Iris pigment epithelial cell (primary cell): ENCODE results near the gene GLIS1.

Source experiments
- DNase-seq: peaks from one replicate; pipeline ENCODE4 v3.0.0-alpha.2; 2011; ENCODE audit warnings: low read depth

Gene GLIS1

DNA sequence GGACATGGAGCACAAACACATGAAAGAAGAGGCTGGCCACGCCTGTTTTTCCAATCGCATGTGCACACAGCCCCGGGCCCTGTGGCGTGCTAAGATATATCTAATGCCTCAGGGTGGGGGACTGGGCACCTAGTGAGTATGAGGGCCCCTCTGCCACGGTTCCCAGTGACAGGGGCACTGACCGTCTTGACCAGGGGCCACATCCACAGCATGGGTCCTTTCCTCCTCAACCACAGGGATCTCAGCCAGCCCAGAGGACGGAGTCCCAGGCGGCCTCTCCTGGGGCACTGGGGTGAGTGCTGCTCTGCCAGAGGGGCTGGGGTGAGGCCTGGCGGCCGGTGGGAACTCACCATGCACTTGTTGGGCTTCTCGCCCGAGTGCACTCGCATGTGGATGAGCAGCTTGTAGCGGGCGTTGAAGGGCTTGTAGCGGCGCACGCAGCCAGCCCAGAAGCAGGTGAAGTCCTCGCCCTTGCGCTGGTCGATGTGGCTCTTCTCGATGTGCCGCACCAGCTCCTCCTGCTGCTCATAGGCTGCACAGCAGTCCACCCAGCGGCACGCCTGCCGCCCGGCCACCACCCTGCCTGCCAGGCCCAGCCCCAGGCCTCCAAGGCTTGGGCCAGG, 145.1 kb downstream of the GLIS1 start:
- DNase-seq, result no peak

DNA sequence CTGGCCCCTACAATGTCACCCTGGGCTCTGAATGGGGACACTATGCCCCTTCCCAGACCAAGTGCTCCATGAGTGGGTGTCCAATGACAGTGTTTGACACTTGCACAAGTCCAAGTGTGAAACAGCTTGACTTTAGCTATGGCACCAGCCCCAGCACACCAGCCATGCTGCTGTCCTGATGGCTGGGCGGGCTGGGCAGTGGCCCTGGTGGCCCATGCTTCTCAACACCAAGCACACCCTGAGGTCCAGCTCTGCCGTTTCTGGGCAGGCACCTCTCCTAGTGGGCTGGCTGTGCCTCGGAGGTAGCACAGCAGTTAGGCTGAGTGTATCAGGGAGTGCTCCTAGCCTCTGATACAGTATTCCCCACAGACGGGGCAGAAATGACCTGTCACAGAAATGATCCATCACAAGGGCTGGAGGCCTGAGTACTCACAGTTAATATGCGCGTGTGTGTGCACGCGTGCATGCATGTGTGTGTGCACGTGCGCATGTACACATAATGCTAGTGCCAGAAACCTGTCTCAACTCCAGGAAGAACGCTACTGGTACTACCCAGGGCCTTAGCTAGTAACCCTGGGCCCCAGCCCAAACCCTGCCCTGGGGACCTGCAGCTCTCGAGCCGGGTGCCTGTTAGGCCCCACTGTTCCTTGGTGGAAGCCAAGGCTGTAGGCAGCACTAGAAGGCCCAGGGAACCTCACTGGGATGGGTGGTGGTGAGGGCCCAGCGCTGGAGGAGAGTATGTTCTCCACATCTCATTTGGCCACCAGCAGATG, 145.8 kb downstream of the GLIS1 start:
- no peak for DNase-seq

DNA sequence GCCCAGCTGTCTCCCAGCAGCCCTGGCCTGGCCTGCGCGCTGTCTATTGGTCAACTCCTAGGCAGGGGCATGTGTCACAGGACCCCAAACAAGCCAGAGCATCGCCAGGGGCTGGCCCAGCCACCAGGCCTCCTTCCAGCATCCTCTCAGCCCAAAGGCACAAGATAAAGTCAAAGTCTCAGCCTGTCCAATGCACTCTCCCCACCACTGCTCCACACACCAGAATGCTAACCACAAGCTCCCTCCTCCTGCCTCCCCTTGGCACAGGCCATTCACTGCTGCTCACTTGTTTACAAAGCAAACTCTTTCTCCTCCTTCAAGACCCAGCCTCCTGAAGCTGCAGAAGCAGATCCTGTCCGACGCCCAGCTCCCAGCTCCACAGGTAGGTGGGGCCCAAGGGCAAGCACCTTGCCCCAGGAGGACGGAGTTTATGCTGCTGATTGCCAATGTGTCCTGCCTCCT, 146.4 kb downstream of the GLIS1 start:
- DNase-seq, result peak; percentile 93

DNA sequence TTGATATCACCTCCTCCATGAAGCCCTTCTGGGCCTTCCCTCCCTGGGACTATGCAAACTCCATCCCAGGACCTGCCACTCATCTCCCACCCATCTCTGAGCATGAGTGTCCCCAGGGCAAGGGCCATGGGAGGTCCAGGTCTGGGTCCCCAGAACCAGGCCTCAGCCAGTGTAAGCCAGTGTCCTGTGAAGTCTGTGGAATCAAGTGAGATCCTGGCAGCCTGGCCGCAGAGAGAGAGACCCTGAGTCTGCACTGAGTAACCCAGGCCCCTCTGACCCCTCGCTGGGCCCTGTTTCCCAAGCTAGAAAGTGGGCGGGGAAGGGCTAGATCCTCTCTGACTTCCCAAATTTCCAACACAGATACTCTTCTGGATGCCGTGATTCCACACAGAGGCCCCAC, 147.0 kb downstream of the GLIS1 start:
- no peak for DNase-seq

DNA sequence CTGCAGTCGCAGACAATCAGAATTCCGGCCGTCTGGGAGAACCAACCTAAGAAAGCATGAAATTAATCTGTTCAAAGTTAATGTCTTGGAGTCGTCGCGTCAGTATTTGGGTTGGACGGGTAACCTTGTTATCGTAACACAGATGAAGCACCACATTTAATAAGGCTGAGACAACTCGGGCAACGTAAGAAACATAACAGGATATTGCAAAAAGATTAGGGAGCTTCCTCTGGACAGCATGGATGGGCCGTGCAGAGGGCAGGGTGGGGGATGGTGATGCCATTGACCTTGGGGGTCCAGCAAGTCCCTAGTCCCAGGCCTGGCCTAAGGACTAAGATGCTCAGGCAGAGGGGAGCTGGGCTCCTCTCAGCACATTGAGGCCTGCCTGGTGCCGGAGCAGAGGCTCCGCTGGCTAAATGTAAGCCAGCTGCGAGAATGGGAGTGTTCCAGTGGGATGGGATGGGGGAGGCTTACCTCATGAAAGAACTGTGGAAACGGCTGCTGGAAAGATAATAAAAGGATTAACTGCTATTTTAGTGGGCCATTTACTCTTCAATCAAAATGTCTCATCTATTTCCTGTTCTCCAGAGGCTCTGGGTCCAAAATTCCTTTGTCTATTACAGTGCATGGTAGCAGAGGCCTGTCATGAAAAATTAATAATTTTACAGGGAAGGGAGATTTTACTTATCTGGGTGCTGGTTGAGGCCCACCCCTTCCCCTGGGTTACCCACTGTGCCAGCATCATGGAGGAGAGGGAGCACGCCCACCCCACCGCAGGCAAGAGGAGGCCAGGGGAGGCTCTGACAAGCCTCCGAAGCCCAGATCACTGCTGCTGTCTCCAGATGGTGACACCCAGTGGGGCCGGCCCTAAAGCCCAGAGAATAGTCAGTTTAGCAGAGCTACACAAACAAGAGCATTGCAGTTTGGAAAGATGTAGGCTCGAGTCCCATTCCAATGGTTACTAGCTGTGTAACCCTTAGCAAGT, 148.1 kb downstream of the GLIS1 start:
- peak; percentile 82 for DNase-seq

DNA sequence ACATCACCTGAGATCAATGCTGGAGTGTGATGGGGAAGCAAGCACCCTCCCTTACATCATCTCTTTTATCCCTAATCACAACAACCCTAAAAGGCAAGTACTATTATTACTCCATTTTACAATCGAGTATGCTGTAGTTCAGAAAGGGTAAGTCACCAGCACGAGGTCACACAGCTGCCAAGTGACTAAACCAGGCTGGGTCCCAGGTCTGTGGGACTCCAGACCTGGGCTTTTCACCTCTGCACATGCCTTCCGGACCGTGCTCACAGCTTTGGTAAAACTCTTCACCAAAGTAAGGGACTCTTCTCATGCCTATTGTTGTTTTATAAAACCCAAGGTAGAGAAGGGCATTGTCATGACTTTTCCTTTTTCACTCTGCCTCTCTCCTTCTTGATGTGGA, 148.9 kb downstream of the GLIS1 start:
- peak; percentile 14 for DNase-seq

DNA sequence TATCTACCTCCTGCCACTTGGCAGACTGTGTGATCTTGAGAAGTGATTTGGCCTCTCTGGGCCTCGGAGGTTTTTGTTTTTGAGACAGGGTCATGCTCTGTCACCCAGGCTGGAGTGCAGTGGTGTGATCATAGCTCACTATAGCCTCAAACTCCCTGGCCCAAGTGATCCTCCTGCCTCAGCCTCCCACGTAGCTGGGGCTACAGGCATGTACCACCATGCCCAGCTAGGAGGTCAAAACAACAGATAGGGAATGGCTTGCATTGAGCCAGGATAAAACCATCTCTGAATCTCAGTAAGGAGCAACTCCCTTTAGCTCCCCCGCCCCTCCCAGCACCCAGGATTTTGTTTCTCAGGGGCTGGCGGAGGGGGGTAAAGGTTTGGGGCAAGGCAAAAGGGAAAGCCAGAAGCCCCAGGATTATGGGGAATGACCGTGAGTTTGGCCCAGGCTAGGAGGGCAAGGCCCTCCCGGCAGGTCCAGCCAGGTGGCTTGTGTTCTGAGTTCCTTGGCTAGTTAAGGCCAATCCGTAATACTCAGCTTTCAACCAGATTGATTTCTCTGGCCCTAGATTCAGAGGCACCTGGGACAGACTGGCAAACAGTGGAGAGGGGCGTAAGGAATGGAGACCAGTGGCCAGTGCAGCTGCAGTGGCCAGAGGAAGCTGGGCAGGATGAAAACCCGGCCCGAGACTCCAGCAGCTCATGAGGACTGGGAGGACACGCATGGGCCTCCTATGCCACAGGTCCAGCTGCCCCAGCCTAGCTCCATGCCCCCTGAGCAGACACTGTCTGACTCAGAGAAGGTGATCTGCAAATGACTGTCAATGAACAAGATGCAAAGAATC, 149.7 kb downstream of the GLIS1 start:
- peak; percentile 11 for DNase-seq

DNA sequence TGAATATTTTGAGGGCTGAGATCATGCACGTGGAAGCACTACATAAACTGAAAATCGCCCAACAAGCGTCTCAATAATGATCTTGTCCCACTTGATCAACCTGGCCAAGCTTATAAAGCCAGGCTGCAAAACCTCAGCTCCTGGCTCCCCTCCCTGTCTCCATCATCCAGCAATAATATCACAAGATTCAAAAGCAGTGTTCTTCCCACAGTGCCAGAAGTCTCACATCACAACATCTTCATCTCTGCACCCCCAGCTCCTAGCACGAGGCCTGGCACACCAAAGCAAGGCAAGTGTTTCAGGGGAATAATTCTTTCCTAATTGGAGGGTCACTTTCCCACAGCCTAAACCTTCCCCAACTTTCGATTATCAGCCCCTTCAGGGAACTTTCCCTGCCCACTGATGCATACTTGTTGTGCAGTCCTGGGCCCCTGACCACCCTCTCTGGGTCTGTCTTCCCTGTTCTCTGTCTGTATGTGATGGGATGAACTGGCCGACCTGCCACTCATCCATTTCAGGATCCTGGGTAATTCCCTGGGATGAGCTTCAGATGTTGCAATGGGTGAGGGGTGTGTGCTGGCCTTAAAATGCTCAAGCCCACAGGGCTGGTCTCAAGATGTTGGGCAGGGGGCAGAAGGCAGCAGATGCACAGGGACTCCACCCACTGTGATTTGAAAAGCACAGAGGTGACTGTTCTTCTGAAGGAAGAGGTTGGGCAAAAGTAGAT, 150.7 kb downstream of the GLIS1 start:
- DNase-seq, result no peak

DNA sequence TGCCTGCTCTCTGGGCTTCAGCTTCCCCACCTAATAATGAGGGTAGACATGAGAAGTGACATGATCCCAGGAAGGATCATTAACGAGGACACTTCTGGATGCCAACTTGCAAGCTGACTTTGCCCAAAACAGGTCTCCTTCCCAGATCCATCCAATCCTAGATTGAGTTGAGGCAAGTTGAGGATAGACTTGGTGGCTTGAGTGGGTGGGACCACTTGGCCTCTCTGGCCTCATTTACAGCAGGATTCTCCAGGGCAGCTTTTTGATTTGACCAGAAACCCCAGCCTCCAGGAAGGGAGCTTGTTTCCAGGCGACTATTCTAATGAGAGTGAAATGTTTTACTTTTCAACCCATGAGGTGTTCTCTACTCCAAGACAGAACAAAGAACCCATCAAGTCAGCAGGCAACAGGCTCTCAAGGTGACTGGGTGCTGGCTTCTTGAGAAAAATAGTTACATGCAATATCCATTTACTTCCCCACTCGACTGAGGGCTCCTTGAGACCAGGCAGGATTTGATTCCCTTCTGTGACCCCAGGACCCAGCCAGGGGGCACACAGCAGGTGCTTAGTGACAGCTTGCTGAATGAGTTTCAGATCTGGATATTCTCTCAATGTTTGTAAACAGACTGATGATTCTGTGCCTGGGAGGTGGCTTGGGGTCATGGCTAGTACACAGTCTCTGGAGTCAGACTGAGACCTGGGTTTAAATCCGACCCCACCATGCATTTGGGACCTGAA, 151.5 kb downstream of the GLIS1 start:
- no peak for DNase-seq

DNA sequence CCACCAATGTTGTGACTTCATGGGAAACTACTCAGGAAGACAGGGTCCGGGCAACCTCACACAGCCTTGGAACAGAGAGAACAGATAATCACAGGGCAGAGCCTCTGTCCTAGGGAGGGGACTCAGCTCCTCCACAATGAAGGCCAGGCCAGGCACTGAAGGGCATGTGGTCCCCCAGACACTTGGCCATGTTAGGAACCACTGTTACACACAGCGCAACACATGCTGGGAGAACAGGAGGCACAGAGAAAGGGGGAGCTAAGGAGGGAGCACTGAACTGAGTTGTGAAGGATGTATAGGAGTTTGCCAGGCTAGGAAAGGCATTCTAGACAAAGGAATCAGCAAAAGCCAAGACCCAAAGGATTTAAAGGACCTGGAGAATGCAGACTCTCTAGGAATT, 152.2 kb downstream of the GLIS1 start:
- no peak for DNase-seq

DNA sequence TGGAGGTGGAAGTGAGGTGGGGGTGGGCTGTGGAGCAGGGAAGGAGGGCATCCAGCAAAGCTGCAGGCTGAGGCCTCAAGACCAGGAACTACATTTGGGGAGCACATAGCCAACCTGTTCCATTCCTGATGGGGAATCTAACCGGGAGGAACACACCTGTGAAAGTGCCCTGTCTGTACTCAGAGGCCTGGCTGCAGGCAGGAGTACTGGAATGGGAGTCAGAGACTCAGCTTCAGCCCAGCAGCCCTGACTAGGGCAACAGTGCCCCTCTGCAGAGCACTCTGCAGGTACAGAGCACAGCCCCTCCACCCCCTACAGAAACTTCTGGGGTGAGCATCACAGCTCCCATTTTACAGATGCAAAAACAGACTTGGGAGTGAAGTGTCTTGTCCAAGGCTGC, 153.4 kb downstream of the GLIS1 start:
- DNase-seq, result no peak

DNA sequence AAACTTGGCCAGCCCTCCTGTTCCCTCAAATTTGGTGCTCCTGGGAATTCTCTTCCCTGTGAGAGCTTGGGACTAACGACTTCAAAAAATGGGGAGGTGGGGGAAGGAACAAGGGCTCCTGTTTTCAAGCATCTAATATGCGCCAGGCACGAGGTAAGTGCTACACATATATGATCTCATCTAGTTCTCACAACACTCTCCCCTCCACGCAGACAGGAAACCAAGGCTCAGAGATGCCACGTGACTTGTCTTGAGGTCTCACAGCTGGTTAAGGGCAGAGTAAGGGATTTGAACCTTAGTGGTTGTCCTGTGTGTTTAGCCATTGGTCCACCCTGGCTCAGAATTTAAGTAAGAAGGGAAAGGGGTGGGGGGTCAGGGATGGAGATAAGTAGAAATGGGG, 153.8 kb downstream of the GLIS1 start:
- DNase-seq, result peak; percentile 96

DNA sequence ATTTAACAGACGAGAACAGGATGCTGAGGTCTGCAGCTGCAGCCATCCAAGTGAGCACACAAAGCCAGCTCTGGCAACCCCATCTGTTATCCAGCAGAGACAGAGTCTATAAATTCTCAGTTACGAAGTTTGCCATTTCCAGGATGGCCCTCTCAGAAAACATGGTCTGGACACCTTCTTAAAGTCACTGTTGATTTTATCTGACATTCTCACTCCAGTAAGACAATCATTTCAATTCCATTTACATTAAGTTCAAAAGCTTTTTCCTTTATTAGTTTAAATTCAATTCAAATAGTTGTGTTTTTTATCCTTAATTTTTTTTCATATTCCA, 154.2 kb downstream of the GLIS1 start:
- DNase-seq, result no peak

DNA sequence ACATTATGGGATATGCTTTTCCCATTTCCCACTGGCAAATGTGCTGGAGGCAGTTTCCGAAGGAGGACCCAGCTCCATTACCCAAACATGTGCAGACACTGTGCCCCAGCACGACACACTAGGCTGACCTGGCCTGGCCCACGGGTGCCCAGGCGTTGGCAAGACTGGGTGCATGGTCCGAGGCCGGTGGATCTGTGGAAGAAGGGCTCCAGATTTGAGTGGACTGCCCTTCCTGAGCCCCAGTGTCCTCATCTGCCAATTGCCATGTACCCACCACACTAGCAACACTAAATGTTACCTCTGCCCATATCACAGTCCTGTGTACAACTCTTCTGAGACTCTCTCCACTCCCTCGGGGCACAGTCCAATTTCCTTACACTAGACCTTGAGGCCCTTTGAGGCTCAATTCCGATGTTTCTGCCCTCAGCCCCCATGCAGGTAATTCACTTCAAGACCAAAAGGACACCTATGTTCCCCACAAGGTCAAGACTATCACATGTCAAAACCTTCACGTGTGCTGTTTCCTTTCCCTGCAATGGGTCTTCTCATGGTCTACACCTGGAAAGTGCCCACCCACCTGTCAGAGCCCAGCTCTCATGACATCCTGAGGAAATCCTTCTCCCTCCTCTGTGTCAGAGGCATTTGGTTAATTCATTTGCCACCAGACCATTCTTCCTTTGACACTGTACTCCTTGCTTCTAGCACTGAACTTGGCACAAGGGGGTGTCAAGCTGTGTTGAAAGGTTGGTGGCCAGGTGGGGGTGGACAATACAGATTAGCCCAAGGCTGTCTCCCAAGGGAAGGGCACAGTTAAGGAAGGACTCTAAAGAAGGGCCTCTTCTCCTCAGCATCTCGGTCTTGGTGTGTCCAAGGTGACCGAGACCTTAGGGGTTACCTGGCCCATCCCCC, 154.8 kb downstream of the GLIS1 start:
- no peak for DNase-seq

DNA sequence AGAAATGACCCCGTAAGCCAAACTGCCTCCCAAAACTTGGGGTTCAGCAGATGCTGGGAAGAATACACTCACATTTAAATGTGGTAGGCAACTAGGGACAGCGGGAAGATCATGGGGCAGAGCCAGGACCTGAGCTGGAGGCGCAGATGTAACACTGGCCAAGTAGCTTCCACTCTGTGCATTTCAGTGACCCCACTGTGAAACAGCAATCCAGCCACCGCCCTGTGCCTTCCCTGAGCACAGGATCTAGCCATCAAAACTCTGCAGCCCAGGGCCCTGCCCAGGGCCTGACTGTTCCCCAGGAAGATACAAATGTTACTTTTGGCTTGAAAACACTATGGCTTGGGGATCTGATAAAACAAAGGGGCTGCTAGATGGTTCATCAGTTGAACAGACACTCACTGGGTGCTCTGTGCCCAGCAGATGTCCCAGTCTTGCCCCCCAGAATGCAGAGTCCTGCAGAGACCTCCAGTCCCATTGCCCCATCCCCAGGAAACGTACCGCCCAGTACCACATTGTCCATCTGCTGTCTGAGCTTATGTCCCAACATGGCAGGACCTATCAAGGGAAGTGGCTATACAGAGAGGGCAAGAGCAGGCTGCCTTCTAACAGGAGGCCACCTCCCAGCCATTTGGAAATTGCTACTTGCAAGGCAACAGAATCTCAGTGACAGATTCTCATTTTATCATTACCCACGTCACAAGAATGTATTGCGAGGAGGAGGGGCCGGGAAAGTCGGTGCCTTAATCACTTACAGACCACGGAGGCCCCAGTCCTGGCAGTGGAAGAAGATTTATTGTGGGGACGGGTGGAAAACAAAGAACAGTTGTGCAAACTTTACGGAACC, 155.7 kb downstream of the GLIS1 start:
- DNase-seq, result peak; percentile 42

DNA sequence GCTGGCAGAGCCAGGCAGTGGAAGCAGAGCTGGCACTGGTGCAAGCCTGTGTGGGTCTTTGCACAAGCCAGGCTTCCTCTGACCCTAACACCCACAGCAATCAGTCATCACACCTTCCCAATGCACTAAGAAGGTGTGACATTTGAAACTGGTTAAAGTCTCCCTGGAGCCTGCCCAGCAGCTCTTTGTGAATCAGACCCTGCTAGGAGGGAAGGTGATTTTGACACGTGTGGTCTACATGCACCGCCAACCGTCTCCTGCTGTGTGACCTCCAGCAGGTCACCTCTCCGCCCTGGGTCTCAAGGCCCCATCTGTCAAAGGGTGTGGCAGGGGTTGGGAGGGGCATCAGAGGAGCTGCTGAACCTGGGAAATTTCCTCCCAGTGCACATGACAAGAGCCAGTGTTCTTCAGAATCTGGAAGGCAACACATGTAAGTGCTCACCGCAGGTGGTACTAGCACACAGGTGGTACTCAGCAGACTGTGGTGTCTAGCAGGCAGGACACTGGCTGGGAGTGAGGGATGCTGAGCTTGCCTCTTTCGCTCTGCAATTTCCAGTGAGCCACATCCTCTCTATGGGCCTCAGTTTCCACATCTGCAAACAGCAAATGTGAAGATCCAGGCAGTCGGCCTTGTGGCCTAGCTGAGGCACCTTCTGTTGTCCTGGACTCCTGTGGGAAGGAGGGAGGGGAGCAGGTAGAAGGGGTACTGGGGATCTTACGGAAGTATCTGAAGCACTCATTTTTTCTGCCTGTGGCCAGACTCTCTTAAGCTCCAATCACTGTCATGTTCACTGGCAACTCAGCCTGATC, 156.5 kb downstream of the GLIS1 start:
- no peak for DNase-seq

DNA sequence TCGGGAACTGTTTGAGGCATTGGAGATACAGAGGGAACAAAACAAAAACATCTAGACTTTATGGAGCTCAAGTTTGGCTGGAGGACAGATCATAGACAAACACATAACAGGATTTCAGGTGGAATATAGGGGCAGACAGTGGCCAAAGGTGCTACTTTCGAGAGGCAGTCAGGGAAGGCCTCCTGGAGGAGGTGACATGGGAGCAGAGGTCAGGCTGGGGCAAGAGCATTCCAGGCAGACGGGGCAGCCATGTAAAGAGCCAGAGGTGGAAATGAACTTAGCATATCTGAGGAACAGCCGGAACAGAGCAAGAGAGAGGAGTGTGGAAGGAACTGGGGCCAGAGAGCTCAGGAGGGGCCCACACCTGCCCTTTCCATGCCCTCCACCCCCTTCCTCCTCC, 157.5 kb downstream of the GLIS1 start:
- DNase-seq, result no peak
